Medulla oblongata (tissue), 1 donor: ENCODE data around the gene WDR33.

Experiments used
- DNase-seq: peaks from one replicate; pipeline ENCODE4 v3.0.0-alpha.2; 2015; ENCODE audit errors: extremely low spot score

The WDR33 gene

GRCh38 chr2:127719301-127720218 lies 91.4 kb downstream of the WDR33 start:
- no peak for DNase-seq

- no peak for DNase-seq
Observed at GRCh38 chr2:127718271-127718670, 92.7 kb downstream of the WDR33 start.

- no peak for DNase-seq
Observed at GRCh38 chr2:127715778-127716449, 95.1 kb downstream of the WDR33 start.

GRCh38 chr2:127713562-127713961 lies 97.4 kb downstream of the WDR33 start:
- no peak for DNase-seq

GRCh38 chr2:127712999-127713398 lies 98.0 kb downstream of the WDR33 start:
- no peak for DNase-seq

GRCh38 chr2:127709336-127709735 lies 101.6 kb downstream of the WDR33 start:
- no peak for DNase-seq

- DNase-seq: peak; percentile 67
Observed at GRCh38 chr2:127707890-127708648, 102.9 kb downstream of the WDR33 start.

- no peak for DNase-seq
Observed at GRCh38 chr2:127706215-127706990, 104.6 kb downstream of the WDR33 start.

GRCh38 chr2:127705391-127706065 lies 105.4 kb downstream of the WDR33 start:
- no peak for DNase-seq

GRCh38 chr2:127704641-127705390 lies 106.2 kb downstream of the WDR33 start:
- DNase-seq: no peak

GRCh38 chr2:127703282-127703681 lies 107.7 kb downstream of the WDR33 start:
- DNase-seq: no peak

- DNase-seq: no peak
Observed at GRCh38 chr2:127702395-127703009, 108.5 kb downstream of the WDR33 start.

- peak; percentile 56 for DNase-seq
Observed at GRCh38 chr2:127701651-127702394, 109.1 kb downstream of the WDR33 start.

GRCh38 chr2:127701193-127701650 lies 109.7 kb downstream of the WDR33 start, which contains the start of gene SFT2D3:
Gene SFT2D3, plus strand, starts transcription at chr2:127701497. Its CDS starts 32 bp downstream, at chr2:127701529.
- DNase-seq: peak; percentile 92

- peak; percentile 67 for DNase-seq
Observed at GRCh38 chr2:127700527-127701192, 110.3 kb downstream of the WDR33 start.

- DNase-seq: no peak
Observed at GRCh38 chr2:127698553-127699355, 112.2 kb downstream of the WDR33 start.

GRCh38 chr2:127697482-127698180 lies 113.3 kb downstream of the WDR33 start:
- DNase-seq: no peak
